NCI-H524 (cell line): ENCODE results near the gene MMP27.

Experiments
- DNase-seq, 2 experiments: peaks; one replicate each; lab custom pipeline; 2025; lab: John Stamatoyannopoulos, UW

MMP27 gene

GRCh38 chr11:102703826-102704493, 1.6 kb downstream of the MMP27 start:
- no peak for DNase-seq

- DNase-seq: no peak
Observed at GRCh38 chr11:102695201-102695600, 10.4 kb downstream of the MMP27 start.

GRCh38 chr11:102685754-102686153, 19.8 kb downstream of the MMP27 start:
- no peak for DNase-seq

GRCh38 chr11:102685338-102685737, 20.2 kb downstream of the MMP27 start:
- DNase-seq: no peak

GRCh38 chr11:102683277-102683676, 22.3 kb downstream of the MMP27 start:
- no peak for DNase-seq

GRCh38 chr11:102680945-102681344, 24.6 kb downstream of the MMP27 start:
- DNase-seq: no peak

GRCh38 chr11:102678022-102678421, 27.5 kb downstream of the MMP27 start:
- peak; percentile 32 to 62 for DNase-seq

- DNase-seq: peak in 1 of 2 experiments; percentile 21
Observed at GRCh38 chr11:102676084-102676483, 29.5 kb downstream of the MMP27 start.

- DNase-seq: no peak
Observed at GRCh38 chr11:102669664-102670063, 35.9 kb downstream of the MMP27 start.

GRCh38 chr11:102666331-102666957, 39.1 kb downstream of the MMP27 start:
- DNase-seq: peak in 1 of 2 experiments; percentile 44

GRCh38 chr11:102664001-102664752, 41.4 kb downstream of the MMP27 start:
- DNase-seq: peak in 1 of 2 experiments; percentile 4

GRCh38 chr11:102662607-102663006, 43.0 kb downstream of the MMP27 start:
- no peak for DNase-seq

GRCh38 chr11:102661040-102661439, 44.5 kb downstream of the MMP27 start:
- no peak for DNase-seq

- no peak for DNase-seq
Observed at GRCh38 chr11:102656528-102656927, 49.0 kb downstream of the MMP27 start.

GRCh38 chr11:102655547-102655946, 50.0 kb downstream of the MMP27 start:
- DNase-seq: no peak

- no peak for DNase-seq
Observed at GRCh38 chr11:102654761-102655160, 50.8 kb downstream of the MMP27 start.

- no peak for DNase-seq
Observed at GRCh38 chr11:102653744-102654291, 51.8 kb downstream of the MMP27 start.

GRCh38 chr11:102647430-102647829, 58.1 kb downstream of the MMP27 start:
- DNase-seq: no peak

- DNase-seq: no peak
Observed at GRCh38 chr11:102643941-102644340, 61.6 kb downstream of the MMP27 start.
